ENCODE data around the gene CADM1.

The CADM1 gene

DNA sequence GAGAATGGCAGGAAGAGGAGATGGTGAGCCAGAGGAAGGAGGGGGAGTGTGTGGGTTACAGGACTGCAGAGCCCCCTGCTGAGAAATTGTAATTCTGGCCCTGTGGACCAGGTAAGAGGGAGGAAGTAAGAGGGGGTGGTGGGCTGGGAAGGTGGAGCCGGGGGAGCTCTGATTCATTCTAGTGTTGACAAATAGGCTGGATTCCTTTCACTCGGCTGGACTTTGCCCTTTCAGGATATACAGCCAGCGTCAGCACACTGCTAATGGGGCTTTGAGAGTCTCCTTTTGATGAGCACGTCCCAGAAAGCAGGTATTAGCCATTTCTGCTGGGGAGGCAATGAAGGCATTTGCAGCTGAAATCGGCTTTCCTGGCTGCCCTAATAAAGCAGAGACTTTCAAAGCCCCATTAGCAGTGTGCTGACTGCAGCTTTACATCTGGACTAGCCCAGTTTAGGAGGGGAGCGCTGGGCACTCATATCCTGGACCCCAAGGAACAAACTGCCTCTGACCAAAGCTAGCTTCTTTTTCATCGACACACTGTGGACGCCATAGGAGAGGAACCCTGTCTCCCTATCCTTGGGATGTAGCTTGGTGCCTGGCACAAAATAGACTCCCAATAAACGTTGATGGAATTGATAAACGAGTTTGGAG is 44.8 kb upstream of the CADM1 start:
- TF ChIP-seq FOXP2 (optimal IDR thresholded peaks at IDR 0.05; ENCODE audit: borderline replicate concordance, extremely low read depth, extremely low read length, insufficient read depth), result no peak
- TF ChIP-seq POLR2AphosphoS5 (IDR thresholded peaks at IDR 0.05; ENCODE audit: low read depth, low read length), result no peak
- no peak for TF ChIP-seq REST (IDR thresholded peaks at IDR 0.05; ENCODE audit: insufficient read depth in 1 of 2, low read depth in 2 of 2, low read length in 2 of 2)
- TF ChIP-seq SIN3A (IDR thresholded peaks at IDR 0.05; ENCODE audit: borderline replicate concordance, insufficient read depth, low read length), result no peak
- no peak for TF ChIP-seq TAF1 (IDR thresholded peaks at IDR 0.05; ENCODE audit: borderline replicate concordance, insufficient read depth, low read length)

GRCh38 chr11:115545581-115546210 is 41.5 kb upstream of the CADM1 start:
- TF ChIP-seq TAF1 (IDR thresholded peaks at IDR 0.05; ENCODE audit: borderline replicate concordance, insufficient read depth, low read length), result no peak
- no peak for TF ChIP-seq POLR2AphosphoS5 (IDR thresholded peaks at IDR 0.05; ENCODE audit: low read depth, low read length)
- TF ChIP-seq REST (IDR thresholded peaks at IDR 0.05; ENCODE audit: insufficient read depth in 1 of 2, low read depth in 2 of 2, low read length in 2 of 2), result no peak
- no peak for TF ChIP-seq SIN3A (IDR thresholded peaks at IDR 0.05; ENCODE audit: borderline replicate concordance, insufficient read depth, low read length)
- no peak for TF ChIP-seq FOXP2 (optimal IDR thresholded peaks at IDR 0.05; ENCODE audit: borderline replicate concordance, extremely low read depth, extremely low read length, insufficient read depth)

DNA sequence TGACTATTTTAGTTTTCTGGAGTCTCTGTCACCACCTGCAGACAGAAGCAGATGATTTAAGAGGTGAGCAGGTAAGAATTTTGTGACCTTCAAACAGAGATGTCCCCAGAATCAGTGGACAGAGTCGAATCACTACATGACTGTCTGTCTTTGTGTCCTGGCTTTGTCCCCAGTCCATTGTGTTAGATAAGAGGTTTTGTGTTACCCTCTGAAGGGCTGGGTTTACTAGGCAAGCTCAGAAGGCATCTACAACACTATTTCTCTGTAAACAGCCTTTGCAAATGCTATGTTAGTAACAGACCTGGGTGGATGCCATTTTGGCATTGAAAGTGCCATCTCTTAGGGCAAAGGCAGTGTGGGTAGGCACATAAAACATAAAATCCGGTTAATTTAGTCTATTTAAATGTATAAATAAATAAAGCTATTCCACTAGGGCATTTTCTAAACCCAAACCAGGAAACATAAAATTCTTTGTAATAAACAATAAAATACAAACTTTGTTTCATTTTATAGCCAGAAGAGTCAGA is 40.3 kb upstream of the CADM1 start:
- TF ChIP-seq TAF1 (IDR thresholded peaks at IDR 0.05; ENCODE audit: borderline replicate concordance, insufficient read depth, low read length) (no peak), SIN3A (IDR thresholded peaks at IDR 0.05; ENCODE audit: borderline replicate concordance, insufficient read depth, low read length) (no peak), REST (IDR thresholded peaks at IDR 0.05; ENCODE audit: insufficient read depth in 1 of 2, low read depth in 2 of 2, low read length in 2 of 2) (no peak), FOXP2 (optimal IDR thresholded peaks at IDR 0.05; ENCODE audit: borderline replicate concordance, extremely low read depth, extremely low read length, insufficient read depth) (no peak), POLR2AphosphoS5 (IDR thresholded peaks at IDR 0.05; ENCODE audit: low read depth, low read length) (no peak)

- TF ChIP-seq POLR2AphosphoS5 (IDR thresholded peaks at IDR 0.05; ENCODE audit: low read depth, low read length) (no peak), FOXP2 (optimal IDR thresholded peaks at IDR 0.05; ENCODE audit: borderline replicate concordance, extremely low read depth, extremely low read length, insufficient read depth) (no peak)
These were observed 37.3 kb upstream of the CADM1 start for GRCh38 chr11:115541518-115541917.

DNA sequence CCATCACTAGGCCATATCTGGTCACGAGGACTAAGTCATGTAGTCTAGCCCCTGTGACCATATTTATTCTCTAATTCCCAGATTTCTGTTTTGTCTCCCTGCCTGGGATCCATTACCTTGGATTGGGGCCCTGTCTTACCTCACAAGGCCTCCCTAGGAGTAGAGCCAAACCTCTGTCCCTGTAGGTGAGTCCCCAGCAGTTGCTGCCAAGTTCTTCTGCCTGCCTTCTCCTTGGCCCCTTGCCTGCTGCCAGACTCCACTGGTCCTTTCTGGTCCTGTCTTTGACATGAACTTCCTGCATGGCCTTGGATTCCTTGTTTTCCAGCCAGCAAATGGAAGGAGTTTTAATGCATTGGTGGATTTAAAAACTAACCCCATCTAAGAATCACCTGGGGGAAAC is 35.6 kb upstream of the CADM1 start:
- TF ChIP-seq SIN3A (IDR thresholded peaks at IDR 0.05; ENCODE audit: borderline replicate concordance, insufficient read depth, low read length) (no peak), FOXP2 (optimal IDR thresholded peaks at IDR 0.05; ENCODE audit: borderline replicate concordance, extremely low read depth, extremely low read length, insufficient read depth) (no peak)

GRCh38 chr11:115535781-115536180 is 31.6 kb upstream of the CADM1 start:
- TF ChIP-seq TAF1 (IDR thresholded peaks at IDR 0.05; ENCODE audit: borderline replicate concordance, insufficient read depth, low read length) (no peak), REST (IDR thresholded peaks at IDR 0.05; ENCODE audit: insufficient read depth in 1 of 2, low read depth in 2 of 2, low read length in 2 of 2) (no peak), SIN3A (IDR thresholded peaks at IDR 0.05; ENCODE audit: borderline replicate concordance, insufficient read depth, low read length) (no peak), FOXP2 (optimal IDR thresholded peaks at IDR 0.05; ENCODE audit: borderline replicate concordance, extremely low read depth, extremely low read length, insufficient read depth) (no peak), POLR2AphosphoS5 (IDR thresholded peaks at IDR 0.05; ENCODE audit: low read depth, low read length) (no peak)

Data from PFSK-1 (cell line).